ENCODE data around the gene PHYKPL. TPM values are rescaled to one million over a fixed set of nuclear protein-coding genes. Genes with fewer than 3 reads are reported as not detected.

Gene PHYKPL
- total and polyA plus RNA-seq, 7 experiments from 2014 or later, result 38.8 to 265 (median 143) TPM

Other genes with a start within 250 kb of the PHYKPL start
- gene PROP1, start 236.6 kb downstream of the PHYKPL start, total RNA-seq, result not detected
- gene PROP1, start 236.6 kb downstream of the PHYKPL start, polyA plus RNA-seq, result not detected
- 1 to 10 TPM in 3 of 5 experiments, under 1 TPM in 2; 0.79 to 3.5 (median 2.1) TPM for gene N4BP3, start 119.3 kb downstream of the PHYKPL start, total RNA-seq
- gene N4BP3, start 119.3 kb downstream of the PHYKPL start, polyA plus RNA-seq, result 1 to 10 TPM in 1 of 2 donors, under 1 TPM in 1; 0.19 to 1.1 TPM
- 10 to 100 TPM; 21.0 to 42.7 (median 23.3) TPM for gene RMND5B, start 101.8 kb downstream of the PHYKPL start, total RNA-seq
- gene RMND5B, start 101.8 kb downstream of the PHYKPL start, polyA plus RNA-seq, result 10 to 100 TPM; 41.8 to 56.8 TPM
- gene NHP2, start 78.9 kb downstream of the PHYKPL start, total RNA-seq, result 100 to 1,000 TPM in 1 of 5 experiments, 10 to 100 TPM in 4; 50.5 to 149 (median 70.5) TPM
- gene NHP2, start 78.9 kb downstream of the PHYKPL start, polyA plus RNA-seq, result 100 to 1,000 TPM; 226 to 231 TPM
- gene GMCL2, start 45.4 kb downstream of the PHYKPL start, total RNA-seq, result not detected
- not detected for gene GMCL2, start 45.4 kb downstream of the PHYKPL start, polyA plus RNA-seq
- 100 to 1,000 TPM in 1 of 5 experiments, 10 to 100 TPM in 4; 68.9 to 197 (median 82.6) TPM for gene HNRNPAB, start 28.3 kb downstream of the PHYKPL start, total RNA-seq
- gene HNRNPAB, start 28.3 kb downstream of the PHYKPL start, polyA plus RNA-seq, result 10 to 100 TPM; 40.6 to 62.4 TPM